AML-193 (cell line): Measurements from ENCODE around the gene DSC2.

Source experiments
- DNase-seq, 2 experiments: peaks; one replicate each; lab custom pipeline; 2025; lab: John Stamatoyannopoulos, UW

DSC2 gene

DNA sequence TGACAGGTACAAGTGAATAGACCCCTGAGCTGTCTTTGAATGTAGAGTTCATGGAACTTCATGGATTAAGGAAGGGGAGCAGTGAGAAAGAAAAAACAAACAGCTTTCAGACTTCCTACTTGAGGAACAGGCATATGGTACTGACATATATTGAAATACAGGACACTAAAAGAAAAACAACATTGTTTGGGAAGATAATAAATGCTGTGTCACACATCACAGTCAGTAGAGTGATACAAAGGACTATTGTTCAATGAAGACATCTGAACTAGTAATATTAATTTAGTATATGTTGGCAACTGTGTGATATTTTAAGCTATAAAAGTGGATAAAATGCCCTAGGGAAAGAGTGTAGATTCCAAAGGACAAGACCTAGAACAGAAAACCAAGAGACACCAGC lies 3.3 kb downstream of the DSC2 start:
- no peak for DNase-seq

DNA sequence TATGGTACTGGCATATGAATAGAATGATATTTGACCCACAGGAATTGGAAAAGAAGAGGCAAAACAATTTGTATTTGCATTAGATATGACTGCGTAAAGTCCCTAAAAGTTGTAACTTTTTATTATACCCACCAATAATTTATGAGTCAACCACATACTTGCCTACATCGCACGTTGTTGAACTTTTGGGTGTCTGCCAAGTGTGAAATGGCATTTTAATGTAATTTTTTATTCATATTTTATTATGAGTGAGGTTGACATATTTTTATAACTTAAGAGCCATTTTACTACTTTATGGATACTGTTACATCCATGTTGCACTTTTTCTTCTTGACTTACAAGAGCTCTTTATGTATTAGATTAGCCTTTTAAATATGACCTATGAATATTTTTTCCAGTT lies 4.6 kb downstream of the DSC2 start:
- no peak for DNase-seq

DNA sequence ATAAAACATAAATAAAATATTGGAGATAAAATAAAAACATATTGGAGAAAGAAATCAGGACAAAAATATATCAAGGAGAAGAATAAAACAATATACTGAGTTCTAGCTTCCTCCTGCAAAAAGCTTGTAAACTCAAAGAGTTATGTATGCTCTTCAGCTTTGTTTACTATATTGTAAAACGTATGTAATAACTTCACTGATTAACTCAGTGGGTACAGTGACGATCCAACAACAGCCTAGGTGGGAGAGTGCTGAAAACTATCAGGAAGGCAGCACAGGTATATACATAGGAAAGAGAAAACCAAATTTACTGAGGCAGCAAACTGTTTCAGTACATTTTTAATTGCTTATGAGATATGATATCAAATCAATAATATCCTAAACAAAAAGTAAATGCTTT lies 8.3 kb downstream of the DSC2 start:
- no peak for DNase-seq

DNA sequence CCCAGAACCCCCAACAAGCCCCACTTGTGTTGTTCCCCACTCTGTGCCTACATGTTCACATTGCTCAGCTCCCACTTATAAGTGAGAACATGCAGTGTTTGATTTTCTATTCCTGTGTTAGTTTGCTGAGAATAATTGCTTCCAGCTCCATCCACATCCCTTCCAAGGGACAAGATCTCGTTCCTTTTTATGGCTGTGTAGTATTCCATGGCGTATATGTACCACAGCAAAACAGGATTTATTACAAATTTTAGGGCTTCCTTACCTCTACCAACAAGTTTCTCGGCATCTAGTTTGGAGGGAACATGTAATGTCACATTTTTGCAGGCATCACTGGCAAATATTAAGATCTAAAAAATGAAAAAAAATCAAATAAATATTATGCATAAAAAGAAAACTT lies 8.9 kb downstream of the DSC2 start:
- no peak for DNase-seq

DNA sequence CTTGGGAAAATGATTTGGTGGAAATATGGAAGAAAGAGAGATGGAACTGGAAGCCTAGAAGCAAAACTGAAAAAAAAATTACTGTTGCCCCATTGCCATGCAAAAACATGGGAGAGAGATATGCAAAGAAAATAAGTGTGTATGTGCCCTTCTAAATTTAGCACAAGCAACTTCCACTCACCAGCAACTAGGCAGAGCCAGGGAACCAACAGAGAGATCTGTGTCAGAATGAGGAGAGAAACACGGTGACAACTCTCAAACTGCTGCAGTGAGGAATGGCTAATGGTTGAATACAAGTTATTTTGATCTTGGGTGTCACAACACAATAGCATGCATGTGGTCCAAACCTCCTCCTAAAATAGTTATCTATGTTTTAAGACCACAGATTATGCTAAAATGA lies 10.9 kb downstream of the DSC2 start:
- no peak for DNase-seq

DNA sequence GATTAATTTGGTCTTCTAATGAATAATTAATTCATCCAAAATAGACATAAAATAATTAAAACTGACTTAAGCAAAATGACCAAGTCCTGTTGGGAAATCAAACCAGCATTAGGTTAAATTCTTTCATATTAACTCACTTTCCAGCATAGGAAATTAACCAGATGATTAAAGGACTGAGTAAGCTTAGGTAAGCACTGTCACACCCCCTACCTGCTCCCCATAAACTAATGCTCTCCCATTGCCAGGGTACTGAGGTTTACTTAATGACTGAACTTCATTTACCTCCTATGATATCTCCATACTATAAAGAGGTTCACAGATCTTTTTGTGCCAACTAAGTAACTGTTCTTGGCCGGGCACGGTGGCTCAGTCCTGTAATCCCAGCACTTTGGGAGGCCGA lies 13.7 kb downstream of the DSC2 start:
- DNase-seq = no peak

DNA sequence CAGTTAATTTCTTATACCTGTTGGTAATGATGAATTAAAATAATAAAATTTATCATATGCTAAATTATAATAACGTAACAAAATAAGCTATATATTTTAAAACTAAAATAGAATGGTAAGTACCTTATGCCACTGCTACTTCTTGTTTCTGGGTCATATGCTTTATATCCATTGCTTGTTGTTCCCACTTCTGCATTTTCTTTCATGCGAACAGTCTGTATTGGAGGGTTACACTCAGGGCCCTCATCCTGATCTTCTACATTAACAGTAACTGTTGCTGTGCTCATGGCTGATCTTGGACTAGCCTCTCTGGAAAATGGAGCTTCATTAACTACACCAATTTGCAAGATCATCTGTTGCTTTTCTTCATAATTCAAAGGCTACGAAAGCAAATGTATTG lies 22.2 kb downstream of the DSC2 start:
- no peak for DNase-seq

DNA sequence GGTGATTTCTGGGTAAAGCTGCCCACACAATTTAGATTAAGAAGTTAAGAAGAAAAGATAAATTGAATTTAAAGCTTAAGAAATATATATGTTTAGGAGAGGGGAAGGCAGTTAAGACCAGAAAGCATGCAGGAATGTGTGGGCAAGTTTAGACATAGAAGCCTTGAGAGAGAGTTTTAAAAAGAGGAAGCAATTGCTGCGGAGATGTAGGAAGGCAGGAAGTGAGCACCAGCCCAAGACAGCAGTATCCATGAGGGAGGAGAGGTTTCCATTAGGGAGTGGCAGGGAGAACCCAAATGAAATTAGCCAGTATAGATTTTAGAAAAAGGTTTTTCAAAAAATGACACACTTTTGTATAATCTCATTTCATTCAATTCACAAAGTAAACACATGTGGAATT lies 24.3 kb downstream of the DSC2 start:
- no peak for DNase-seq

DNA sequence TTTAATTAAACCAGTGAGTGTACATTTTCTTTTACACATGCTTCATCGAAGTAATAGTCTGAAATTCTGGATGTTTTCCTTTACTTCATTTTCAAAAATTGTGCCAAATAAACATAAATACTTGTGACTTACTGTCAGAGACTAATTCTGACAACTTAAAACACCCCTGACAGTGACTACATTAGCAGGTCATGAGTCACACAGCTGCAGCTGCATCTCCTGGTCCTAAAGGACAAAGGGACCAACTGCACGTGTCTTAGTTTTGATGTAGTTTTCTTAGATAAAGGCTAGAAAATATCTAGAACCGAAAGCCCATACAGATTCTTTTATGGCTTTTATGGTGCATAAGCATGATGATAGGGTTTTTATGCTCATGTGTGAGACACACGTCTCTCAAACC lies 30.0 kb downstream of the DSC2 start:
- DNase-seq = no peak

DNA sequence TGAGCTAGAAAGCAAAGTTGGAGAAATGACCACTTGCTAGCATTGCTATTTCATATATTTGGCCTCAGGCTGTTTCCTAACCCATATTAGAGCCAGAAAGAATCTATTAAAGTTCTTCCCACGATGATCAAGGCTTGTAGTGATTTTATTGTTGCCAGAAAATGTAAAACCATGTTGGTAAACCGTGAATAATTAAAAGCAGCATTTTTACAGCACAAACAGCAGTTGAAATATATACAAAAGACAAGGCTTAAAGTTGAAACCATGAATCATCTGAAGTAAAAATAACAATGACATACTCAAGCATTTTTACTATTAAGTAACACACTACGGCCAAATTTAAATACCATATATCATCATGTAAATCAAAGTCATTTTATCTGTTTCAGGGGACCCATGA lies 32.0 kb downstream of the DSC2 start:
- DNase-seq = no peak

DNA sequence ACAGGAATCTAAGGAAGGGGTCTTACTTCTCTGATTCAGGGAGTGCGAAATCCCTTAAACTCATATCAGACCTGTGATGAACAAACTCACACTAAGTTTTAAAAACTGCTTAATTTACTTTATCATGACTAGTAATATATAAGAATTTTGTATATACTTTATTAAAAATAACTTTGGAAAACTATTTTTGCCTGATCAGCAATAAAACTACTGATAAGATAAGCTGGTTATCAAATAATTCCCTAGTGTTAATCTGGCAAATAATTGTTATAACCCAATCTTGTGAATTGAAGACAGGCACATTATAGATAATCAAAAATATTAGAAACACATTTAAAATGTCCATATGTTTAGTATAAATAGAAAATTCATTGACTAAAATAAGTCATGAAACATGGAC lies 36.0 kb downstream of the DSC2 start:
- DNase-seq = no peak

DNA sequence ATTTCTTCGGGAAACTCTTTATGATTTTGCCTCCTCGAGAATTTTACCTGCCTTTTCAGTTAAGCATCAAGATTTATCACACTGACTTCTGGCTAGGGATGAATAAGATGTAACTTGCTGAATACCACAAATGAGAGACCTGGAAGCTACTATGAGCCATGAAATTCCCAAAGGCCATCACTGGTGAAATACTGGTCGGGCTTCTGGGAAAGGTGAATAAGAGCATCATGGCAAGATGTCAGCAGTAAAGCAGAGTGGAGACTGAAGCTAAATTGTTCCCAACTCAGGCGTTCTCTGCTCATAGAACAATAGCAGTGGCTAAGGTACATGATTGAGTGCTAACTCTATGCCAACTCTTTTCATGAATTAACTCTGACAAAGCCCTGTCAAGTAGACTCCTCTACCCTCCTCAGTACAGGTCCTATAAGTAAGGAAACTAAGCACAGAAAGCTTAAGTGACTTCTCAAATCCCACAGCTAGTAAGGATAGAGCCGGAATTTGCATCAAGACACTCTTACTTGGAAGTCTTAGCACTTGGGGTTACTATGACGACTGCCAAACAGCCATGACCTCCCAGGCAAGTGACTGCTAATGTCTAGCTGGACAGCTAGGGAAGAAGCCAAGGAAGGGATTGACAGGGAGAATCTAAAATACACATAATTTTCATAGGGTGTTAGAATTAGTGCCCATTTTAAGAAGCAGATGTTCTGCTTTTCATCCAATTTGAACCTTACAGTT lies 37.0 kb downstream of the DSC2 start:
- DNase-seq = no peak

DNA sequence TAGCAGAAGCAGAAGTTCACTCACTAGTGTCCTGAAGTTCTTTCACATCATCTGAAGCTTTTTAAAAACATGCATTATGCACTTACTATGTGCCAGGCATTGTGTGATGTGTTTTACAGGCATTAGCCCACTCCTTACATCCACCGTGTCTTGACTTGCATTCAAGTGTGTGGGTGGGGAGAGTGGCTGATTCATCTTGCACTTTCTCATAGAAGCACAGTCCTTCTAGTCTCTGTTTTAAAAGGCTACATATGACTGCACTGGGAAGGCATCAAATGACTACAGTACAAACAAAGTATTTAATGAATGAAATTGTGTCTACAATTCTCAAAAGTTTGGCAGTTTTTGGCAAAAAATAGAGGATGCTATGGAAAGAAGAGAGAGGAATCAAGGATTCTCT lies 38.1 kb downstream of the DSC2 start:
- no peak for DNase-seq

DNA sequence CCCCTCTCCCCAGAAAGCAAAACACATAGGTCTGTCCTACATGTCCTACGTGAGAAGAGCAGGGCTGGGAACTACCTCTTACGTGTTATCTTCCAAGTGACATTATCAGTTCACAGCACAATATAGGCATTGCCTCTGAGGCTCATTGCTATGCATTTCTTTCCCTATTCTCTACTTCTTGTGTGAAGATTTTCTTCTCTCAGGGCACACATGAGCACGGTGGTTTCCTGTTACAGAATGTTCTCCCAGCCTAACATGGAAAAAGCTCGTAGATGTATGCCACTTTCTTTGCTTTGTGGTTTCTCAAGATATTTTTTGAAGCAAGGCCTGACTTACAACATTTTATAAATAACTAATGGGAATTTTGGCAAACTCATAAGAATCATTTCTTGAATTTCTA lies 40.3 kb downstream of the DSC2 start:
- DNase-seq = no peak

DNA sequence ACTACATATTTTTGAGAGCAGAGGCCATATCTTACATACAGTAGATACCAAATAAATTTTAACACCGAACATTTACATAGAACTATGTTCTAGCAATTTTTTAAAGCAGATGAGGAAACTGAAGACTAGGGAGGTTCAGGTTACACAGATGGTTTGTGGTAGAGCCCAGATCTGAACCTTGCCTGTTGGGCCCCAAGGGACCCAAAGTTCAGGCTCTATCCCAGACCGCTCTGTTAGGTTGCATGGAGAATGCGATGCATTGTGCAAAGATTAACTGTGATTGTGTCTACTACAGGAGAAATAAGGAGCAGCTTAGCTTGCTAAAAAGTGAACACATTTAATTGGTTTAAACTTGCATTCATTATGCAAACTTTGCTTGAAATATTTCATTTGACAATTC lies 43.3 kb downstream of the DSC2 start:
- DNase-seq = no peak

DNA sequence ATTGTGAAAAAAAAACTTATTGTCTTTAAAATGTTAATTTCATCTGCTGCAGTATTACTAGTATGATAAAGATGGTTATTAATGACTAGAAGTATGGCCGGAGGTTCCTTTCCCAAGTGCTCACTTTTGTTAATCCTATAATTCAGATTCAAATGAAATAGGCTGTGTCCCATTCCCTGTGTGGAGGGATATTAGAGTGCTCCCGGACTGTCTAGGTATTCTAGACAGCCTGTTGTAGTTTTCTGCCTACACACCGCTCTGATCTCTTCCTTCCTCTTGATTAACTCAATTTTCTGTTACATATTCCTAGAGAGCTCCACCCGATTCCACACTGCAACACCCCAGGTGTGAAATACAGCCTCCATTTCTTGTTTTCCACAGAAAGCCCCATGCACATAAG lies 44.3 kb downstream of the DSC2 start:
- no peak for DNase-seq

DNA sequence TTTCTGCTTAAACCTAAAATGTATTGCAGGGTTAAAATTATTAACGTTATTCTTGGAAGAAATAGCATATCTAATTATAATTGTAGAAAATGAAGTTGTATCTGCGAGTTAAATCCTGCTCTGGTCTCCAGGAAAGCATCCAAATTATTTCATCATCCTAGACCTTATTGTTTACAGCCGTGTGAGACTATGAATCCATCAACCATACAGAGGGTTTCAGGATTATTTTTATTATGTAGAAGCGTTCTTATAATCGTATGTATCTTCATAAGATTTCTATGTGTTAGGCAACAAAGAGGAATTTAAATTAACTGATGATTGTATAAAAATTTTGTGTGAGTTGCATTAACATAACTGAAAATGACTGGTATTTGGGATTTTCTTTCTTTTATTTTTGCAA lies 45.2 kb downstream of the DSC2 start:
- DNase-seq = no peak

DNA sequence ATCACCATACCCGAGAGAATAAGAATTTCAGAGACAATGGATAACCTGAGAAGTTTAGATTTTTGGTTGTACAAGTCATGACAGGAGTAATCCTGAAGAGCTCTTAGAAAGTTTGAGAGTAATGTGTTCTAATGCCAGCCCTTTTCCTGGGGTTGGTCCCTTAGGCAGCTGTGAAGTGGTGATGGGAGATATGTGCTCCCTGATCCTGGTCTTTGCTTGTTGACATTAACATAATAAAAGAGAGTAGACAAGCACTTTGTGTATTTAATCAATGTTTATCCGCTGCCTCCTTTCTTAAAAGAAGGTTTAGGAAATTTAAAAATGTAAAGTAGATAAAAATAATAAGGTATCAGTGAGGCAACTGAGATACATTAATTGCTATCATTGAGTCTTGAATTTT lies 45.9 kb downstream of the DSC2 start:
- DNase-seq = no peak

DNA sequence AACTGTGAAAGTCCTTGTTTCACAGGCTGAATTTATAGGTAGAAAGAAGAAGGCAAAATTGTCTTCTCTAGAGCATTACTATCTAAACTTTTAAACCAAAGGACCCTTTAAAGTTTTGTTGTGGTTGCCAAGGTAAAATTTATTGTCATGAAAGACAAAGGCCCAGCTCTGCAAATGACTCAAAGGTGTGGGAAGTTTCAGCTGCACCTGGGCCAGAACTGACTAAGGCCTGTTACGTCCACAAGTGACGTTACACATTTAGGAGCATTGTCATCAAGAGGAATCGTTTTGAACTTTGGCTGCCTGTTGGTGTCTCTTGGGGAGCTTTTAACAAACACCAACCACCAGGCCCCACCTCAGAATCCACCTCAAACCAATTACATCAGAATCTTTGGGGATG lies 51.6 kb downstream of the DSC2 start:
- DNase-seq = no peak

DNA sequence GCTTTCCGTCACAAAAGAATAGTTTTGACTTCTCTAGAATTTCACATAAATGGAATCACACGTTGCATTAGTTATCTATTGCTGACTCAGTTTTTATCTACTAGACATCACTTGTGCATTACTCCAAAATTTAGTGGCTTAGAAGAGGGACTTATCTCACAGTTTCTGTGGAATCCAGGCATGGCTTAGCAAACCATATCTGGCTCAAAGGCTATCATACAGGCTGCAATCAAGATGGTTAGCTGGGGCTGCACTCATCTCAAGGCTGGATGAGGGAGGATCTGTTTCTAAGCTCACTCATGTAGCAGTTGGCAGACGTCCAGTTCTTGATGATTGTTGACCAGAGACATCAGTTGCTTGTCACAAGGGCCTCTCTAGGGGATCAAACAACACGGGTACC lies 53.0 kb downstream of the DSC2 start:
- no peak for DNase-seq

DNA sequence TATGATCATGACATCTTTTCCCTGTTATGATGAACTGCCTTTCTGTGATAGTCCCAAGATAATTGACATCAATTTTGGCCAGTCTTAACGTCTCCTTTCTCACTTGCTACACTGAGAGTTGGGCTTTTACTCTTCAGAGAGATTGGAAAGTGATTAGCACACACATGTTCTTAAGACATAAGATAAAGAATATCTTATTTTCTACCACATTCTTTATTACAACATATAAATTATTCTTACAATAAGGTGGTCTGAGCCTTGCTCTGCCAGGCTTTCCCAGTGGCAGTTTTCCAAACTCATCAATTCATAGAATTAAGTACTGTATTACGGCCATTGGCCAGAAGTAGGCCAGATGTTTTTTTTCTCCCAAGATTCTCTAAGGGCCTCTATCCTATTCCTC lies 54.0 kb downstream of the DSC2 start:
- DNase-seq = no peak

DNA sequence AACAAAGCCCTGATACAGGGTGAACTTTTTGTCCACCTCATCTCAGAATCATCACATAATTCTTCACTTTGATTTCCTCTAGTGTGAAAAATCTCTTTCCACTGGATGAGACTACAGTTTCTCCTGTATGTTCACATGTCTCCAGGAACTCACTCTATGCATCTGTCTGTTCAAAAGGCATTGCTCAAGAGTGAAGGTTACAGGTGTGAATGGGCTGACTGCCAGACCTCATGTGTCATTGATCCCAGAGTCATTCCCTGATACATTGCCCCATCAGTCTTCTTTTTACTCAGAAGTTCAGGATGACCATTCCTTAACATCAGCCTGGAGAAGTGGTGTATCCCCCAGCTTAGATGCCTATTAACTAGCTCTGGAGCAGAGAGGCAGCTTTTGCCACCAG lies 55.3 kb downstream of the DSC2 start:
- DNase-seq = no peak

DNA sequence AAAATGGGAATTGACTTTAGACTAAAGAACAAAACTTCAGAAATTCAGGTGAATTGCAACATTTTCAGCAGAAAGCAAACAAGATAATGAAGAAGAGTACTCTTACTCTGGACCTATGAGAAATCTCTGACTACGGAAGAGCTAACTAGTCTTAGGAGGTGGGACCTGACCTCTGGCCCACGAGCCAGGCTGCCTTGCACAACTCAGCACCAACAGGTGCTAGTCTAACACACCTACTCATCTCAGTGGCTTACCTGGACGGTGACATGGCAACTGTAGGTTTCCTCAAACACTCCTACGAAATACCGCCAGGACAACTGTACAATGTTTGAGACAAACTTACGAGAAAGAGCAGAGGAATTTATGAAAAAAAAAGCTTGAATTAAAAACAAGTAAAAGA lies 56.6 kb downstream of the DSC2 start:
- DNase-seq = no peak

DNA sequence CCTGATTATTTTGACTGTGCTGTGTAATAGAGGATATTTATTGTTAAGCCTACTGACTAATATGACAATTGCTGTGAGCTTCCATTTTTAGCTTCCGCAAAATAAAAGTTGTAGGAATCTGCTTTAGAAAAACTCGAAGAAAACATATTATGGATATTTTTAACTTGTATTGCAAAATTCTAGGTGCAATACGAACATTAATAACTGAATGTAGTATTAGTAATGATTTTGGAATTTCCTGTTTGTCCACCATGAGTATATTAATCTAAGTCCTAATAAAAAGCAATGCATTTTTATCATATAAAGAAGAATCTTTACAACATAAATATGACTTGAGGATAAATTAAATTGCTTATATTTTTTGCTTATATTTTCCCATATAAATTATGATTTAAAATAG lies 57.3 kb downstream of the DSC2 start:
- no peak for DNase-seq

DNA sequence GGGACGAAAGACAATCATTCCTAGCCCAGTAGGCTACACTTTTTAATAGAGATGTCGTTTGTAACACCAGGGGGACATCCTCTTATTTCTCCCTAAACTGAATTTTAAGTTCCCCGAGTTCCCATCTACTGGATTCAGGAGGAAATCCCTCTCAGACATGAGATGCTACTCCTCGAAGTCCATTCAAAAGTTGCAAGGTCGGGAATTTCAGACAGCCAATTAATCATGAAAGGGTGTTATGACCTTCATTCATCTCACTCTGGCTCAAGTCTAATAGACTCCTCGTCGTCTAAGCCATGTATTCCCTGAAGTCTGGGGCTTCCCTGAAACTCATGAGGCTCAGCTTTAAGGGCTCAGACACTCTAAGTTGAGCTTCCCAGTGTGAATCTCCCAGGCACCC lies 58.5 kb downstream of the DSC2 start:
- no peak for DNase-seq
